DND-41 (cell line): ENCODE results near the gene CIART.

Experiments used
- CTCF ChIP-seq: IDR thresholded peaks from 2 replicates; pipeline ENCODE4 v1.5.1; 2012; ENCODE audit warnings: borderline replicate concordance, low read length, moderate library complexity, mild to moderate bottlenecking; ENCODE audit not compliant: poor library complexity, severe bottlenecking; ENCODE audit errors: extremely low read depth
- EZH2 ChIP-seq: IDR thresholded peaks from 3 replicates; pipeline ENCODE4 v1.6.1; 2012; ENCODE audit warnings: borderline replicate concordance, low read depth, mild to moderate bottlenecking, moderate library complexity, low read length, inconsistent platforms; ENCODE audit not compliant: severe bottlenecking

- no peak for TF ChIP-seq CTCF
- TF ChIP-seq EZH2: no peak
Measured at GRCh38 chr1:150259217-150259616, 23.1 kb upstream of the CIART start.
